ENCODE data around the gene MICAL2. TPM values are rescaled to one million over a fixed set of nuclear protein-coding genes. Genes with fewer than 3 reads are reported as not detected.

The MICAL2 gene
- total and polyA plus RNA-seq, 2 donors (not counting 1 experiment from before 2014, with no cell fraction given) = 0.32 to 0.40 TPM

GRCh38 chr11:12166299-12167060 is 56.1 kb downstream of the MICAL2 start:
- Histone ChIP-seq H3K27me3 (replicated peaks in 1 of 4; ENCODE audit: control extremely low read depth in 1 of 4, control insufficient read depth in 3 of 4, insufficient read depth in 4 of 4, low read length in 3 of 4) (no peaks in the 10 kb centered on the region), H3K79me2 (ENCODE audit: control insufficient read depth, insufficient read depth, low read length) (no peaks in the 10 kb centered on the region), H3K4me2 (replicated peaks; ENCODE audit: low read depth, low read length, poor library complexity, severe bottlenecking) (no peak overlapping the region), H3K27ac (ENCODE audit: low read length in 2 of 2) (no peak overlapping the region), H4K20me1 (ENCODE audit: control insufficient read depth, insufficient read depth, low read length, poor library complexity, severe bottlenecking) (no peaks in the 10 kb centered on the region), H3K9ac (ENCODE audit: low read length) (no peak overlapping the region), H3K9me3 (ENCODE audit: control extremely low read depth in 1 of 3, control insufficient read depth in 2 of 3, insufficient read depth in 1 of 3, low read length in 2 of 3) (no peaks in the 10 kb centered on the region), H3K4me3 (ENCODE audit: control extremely low read depth in 1 of 5, extremely low read depth in 1 of 5, insufficient read depth in 1 of 5, low read depth in 2 of 5, low read length in 4 of 5) (no peak overlapping the region), H3K4me1 (ENCODE audit: control insufficient read depth in 2 of 2, insufficient read depth in 2 of 2, low read length in 2 of 2) (no peaks in the 10 kb centered on the region), H3K36me3 (replicated peaks in 1 of 2; ENCODE audit: control extremely low read depth in 1 of 2, control insufficient read depth in 1 of 2, extremely low read depth in 1 of 2, insufficient read depth in 2 of 2, low read length in 1 of 2) (no peaks in the 10 kb centered on the region), H2AFZ (ENCODE audit: insufficient read depth, low read depth, low read length, poor library complexity, severe bottlenecking) (no peak overlapping the region)
- Mint-ChIP-seq H3K27ac (no peak overlapping the region), H3K27me3 (peaks cover 14% of the 10 kb centered on the region), H3K4me1 (no peaks in the 10 kb centered on the region), H3K9me3 (ENCODE audit: insufficient read depth) (no peaks in the 10 kb centered on the region), H3K4me3 (no peak overlapping the region)
- 94% methylated on average over 3 of the region's 5 CpGs for WGBS (ENCODE audit: insufficient coverage)
- ChIA-PET POLR2A (no interaction called here), CTCF (no interaction called here)
- DNase-seq (no peak), ATAC-seq (ENCODE audit: low read depth) (no peak)
- TF ChIP-seq CTCF (IDR thresholded peaks at IDR 0.05) (no peak), EZH2 (IDR thresholded peaks at IDR 0.05; ENCODE audit: borderline replicate concordance, insufficient read depth, low read depth, low read length, poor library complexity, severe bottlenecking) (no peak)
- intact Hi-C loops (cut with micrococcal nuclease) = no loop called here

All from B cell (primary cell).